HepG2 (cell line): Measurements from ENCODE around the gene PPIA. TPM values are rescaled to one million over a fixed set of nuclear protein-coding genes. Genes with fewer than 3 reads are reported as not detected.
A peak's percentile ranks its signal among the peaks of the same experiment; 100 is the strongest.

Source experiments
- CBX5 ChIP-seq: sonication (generic); formaldehyde crosslinking; IDR thresholded peaks from 2 replicates; pipeline ENCODE4 v1.4.0; 2020; ENCODE audit warnings: missing genetic modification reagents, borderline replicate concordance
- ELF3 ChIP-seq: IDR thresholded peaks from 2 replicates; pipeline ENCODE4 v1.6.1; 2016; ENCODE audit warnings: missing genetic modification reagents, missing compliant biosample characterization
- ERF ChIP-seq: IDR thresholded peaks from 2 replicates; pipeline ENCODE4 v1.6.1; 2018; ENCODE audit warnings: missing biosample characterization, missing genetic modification reagents
- GATAD2A ChIP-seq: IDR thresholded peaks from 2 replicates; pipeline ENCODE4 v1.6.1; 2016
- HDAC1 ChIP-seq: sonication (generic); formaldehyde crosslinking; IDR thresholded peaks from 2 replicates; pipeline ENCODE4 v1.5.1; 2020; ENCODE audit warnings: mild to moderate bottlenecking, missing genetic modification reagents
- HDAC2 ChIP-seq: sonication (generic); formaldehyde crosslinking; IDR thresholded peaks from 2 replicates; pipeline ENCODE4 v1.4.0; 2020; ENCODE audit warnings: missing genetic modification reagents
- HNRNPL ChIP-seq: fragments of 200-400 bp; formaldehyde crosslinking; IDR thresholded peaks from 2 replicates; pipeline ENCODE4 v1.6.1; 2017; ENCODE audit warnings: mild to moderate bottlenecking, low read depth, low read length
- PATZ1 ChIP-seq: sonication (generic); formaldehyde crosslinking; IDR thresholded peaks from 2 replicates; pipeline ENCODE4 v1.4.0; 2020; ENCODE audit warnings: missing genetic modification reagents
- POLR2G ChIP-seq: fragments of 200-400 bp; formaldehyde crosslinking; IDR thresholded peaks from 2 replicates; pipeline ENCODE4 v1.6.1; 2018; ENCODE audit warnings: mild to moderate bottlenecking, low read depth, low read length, moderate library complexity
- SMARCE1 ChIP-seq: fragments of 450-650 bp; IDR thresholded peaks from 2 replicates; pipeline ENCODE4 v1.6.1; 2017; ENCODE audit warnings: borderline replicate concordance
- SNAPC5 ChIP-seq: sonication (generic); formaldehyde crosslinking; IDR thresholded peaks from 2 replicates; pipeline ENCODE4 v1.8.1; 2023; ENCODE audit warnings: mild to moderate bottlenecking, missing genetic modification reagents, borderline replicate concordance
- STAT6 ChIP-seq: sonication (generic); formaldehyde crosslinking; IDR thresholded peaks from 2 replicates; pipeline ENCODE4 v1.4.0; 2020; ENCODE audit warnings: missing genetic modification reagents, mild to moderate bottlenecking, borderline replicate concordance
- TMF1 ChIP-seq: sonication (generic); formaldehyde crosslinking; IDR thresholded peaks from 2 replicates; pipeline ENCODE4 v1.8.1; 2022; ENCODE audit warnings: low read depth, missing genetic modification reagents
- ZNF484 ChIP-seq: sonication (generic); formaldehyde crosslinking; IDR thresholded peaks from 2 replicates; pipeline ENCODE4 v1.5.1; 2020; ENCODE audit warnings: mild to moderate bottlenecking, low read depth, missing genetic modification reagents, borderline replicate concordance
- ZNF563 ChIP-seq: sonication (generic); formaldehyde crosslinking; IDR thresholded peaks from 2 replicates; pipeline ENCODE4 v1.8.0; 2022; ENCODE audit warnings: mild to moderate bottlenecking, moderate library complexity, missing genetic modification reagents
- ZNF609 ChIP-seq: sonication (generic); formaldehyde crosslinking; IDR thresholded peaks from 2 replicates; pipeline ENCODE4 v1.4.0; 2020; ENCODE audit warnings: mild to moderate bottlenecking, missing genetic modification reagents, borderline replicate concordance
- ZNF7 ChIP-seq: IDR thresholded peaks from 2 replicates; pipeline ENCODE4 v1.6.1; 2016; ENCODE audit warnings: missing biosample characterization, missing genetic modification reagents
- ZNF749 ChIP-seq: sonication (generic); formaldehyde crosslinking; IDR thresholded peaks from 2 replicates; pipeline ENCODE4 v1.8.0; 2022; ENCODE audit warnings: mild to moderate bottlenecking, missing genetic modification reagents, moderate library complexity, borderline replicate concordance
- ZNF841 ChIP-seq: sonication (generic); formaldehyde crosslinking; IDR thresholded peaks from 2 replicates; pipeline ENCODE4 v1.8.1; 2023; ENCODE audit warnings: missing genetic modification reagents, borderline replicate concordance
- polyA plus RNA-seq, 8 experiments: library from polyadenylated mRNA; depleted of rRNA in 3 of 8; stranded (reverse) in 7 of 8; unstranded in 1 of 8; fragments of >200 nt; fragmentation: Illumina TruSeq in 4 of 8; extraction: Trizol in 4 of 8; gene quantifications; 2 replicates each; pipeline versions ENCODE4 v1.2.1 to v1.2.3, GENCODE V29; 2011 to 2016; ENCODE audit warnings: low read depth in 4 of 8, missing spikeins in 1 of 8, mixed read lengths in 1 of 8; ENCODE audit not compliant: insufficient read depth in 1 of 8
- total RNA-seq, 5 experiments: library from RNA; depleted of rRNA; stranded (reverse); fragments of >200 nt; fragmentation: Illumina TruSeq; extraction: Trizol; gene quantifications; 2 replicates each; pipeline ENCODE4 v1.2.3, GENCODE V29; 2016; ENCODE audit warnings: low read depth in 1 of 5

The PPIA gene
- total and polyA plus RNA-seq, 2 of the 13 experiments (the other 11 are each of a cell fraction or from before 2014, with no cell fraction given): 2,268 to 3,010 TPM

GRCh38 chr7:44797329-44798258, 1.1 kb downstream of the PPIA start (continued):
- no peak for TF ChIP-seq STAT6
- TF ChIP-seq CBX5 (CRISPR knock-in tag): peak; percentile 46; the same call in 1 of the 2 replicates
- no peak for TF ChIP-seq ZNF841 (CRISPR knock-in tag)
- no peak for TF ChIP-seq ZNF563 (CRISPR knock-in tag)
- TF ChIP-seq ZNF484 (CRISPR knock-in tag): no peak
- TF ChIP-seq ELF3: peak; percentile 57
- peak; percentile 34; the same call in 1 of the 2 replicates for TF ChIP-seq ERF (CRISPR knock-in tag)
- 0 out of 2 replicates have a peak, but pooled peaks have one; percentile 22 for TF ChIP-seq SNAPC5 (CRISPR knock-in tag)
- peak; percentile 3 for TF ChIP-seq TMF1 (CRISPR knock-in tag)
- TF ChIP-seq ZNF609: 0 out of 2 replicates have a peak, but pooled peaks have one; percentile 37
- no peak for TF ChIP-seq ZNF7 (CRISPR knock-in tag)
- TF ChIP-seq GATAD2A (CRISPR knock-in tag): peak; percentile 66
- TF ChIP-seq SMARCE1: no peak
- peak; percentile 36; the same call in 1 of the 2 replicates for TF ChIP-seq HDAC2
- peak; percentile 36; the same call in 1 of the 2 replicates for TF ChIP-seq HDAC1 (CRISPR knock-in tag)
- 0 out of 2 replicates have a peak, but pooled peaks have one; percentile 48 for TF ChIP-seq HNRNPL
- 0 out of 2 replicates have a peak, but pooled peaks have one; percentile 1 for TF ChIP-seq ZNF749
- TF ChIP-seq POLR2G: peak; percentile 59
- peak; percentile 96 for TF ChIP-seq PATZ1
